ENCODE measurements around the gene MED17. TPM values are rescaled to one million over a fixed set of nuclear protein-coding genes. Genes with fewer than 3 reads are reported as not detected.

MED17 gene
- total and polyA plus RNA-seq, 2 experiments from 2014 or later = 28.7 to 39.2 TPM

GRCh38 chr11:93831343-93832127 lies 47.5 kb downstream of the MED17 start:
- H3K27me3 ChIP-seq = no peaks in the 10 kb centered on the region
- TF ChIP-seq, protein P1, sequence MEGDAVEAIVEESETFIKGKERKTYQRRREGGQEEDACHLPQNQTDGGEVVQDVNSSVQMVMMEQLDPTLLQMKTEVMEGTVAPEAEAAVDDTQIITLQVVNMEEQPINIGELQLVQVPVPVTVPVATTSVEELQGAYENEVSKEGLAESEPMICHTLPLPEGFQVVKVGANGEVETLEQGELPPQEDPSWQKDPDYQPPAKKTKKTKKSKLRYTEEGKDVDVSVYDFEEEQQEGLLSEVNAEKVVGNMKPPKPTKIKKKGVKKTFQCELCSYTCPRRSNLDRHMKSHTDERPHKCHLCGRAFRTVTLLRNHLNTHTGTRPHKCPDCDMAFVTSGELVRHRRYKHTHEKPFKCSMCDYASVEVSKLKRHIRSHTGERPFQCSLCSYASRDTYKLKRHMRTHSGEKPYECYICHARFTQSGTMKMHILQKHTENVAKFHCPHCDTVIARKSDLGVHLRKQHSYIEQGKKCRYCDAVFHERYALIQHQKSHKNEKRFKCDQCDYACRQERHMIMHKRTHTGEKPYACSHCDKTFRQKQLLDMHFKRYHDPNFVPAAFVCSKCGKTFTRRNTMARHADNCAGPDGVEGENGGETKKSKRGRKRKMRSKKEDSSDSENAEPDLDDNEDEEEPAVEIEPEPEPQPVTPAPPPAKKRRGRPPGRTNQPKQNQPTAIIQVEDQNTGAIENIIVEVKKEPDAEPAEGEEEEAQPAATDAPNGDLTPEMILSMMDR (IDR thresholded peaks at IDR 0.05; ENCODE audit: low read depth, low read length) = no peak
- H3K4me3 ChIP-seq = no peak overlapping the region
- H3K4me1 ChIP-seq (ENCODE audit: low read depth) = no peaks in the 10 kb centered on the region
- no peak overlapping the region for H3K27ac ChIP-seq
- no peaks in the 10 kb centered on the region for H3K9me3 ChIP-seq (ENCODE audit: low read depth)
- H3K36me3 ChIP-seq = no peaks in the 10 kb centered on the region
- no peak for DNase-seq (ENCODE audit: low read depth in 1 of 2, low spot score in 1 of 2)

DNA sequence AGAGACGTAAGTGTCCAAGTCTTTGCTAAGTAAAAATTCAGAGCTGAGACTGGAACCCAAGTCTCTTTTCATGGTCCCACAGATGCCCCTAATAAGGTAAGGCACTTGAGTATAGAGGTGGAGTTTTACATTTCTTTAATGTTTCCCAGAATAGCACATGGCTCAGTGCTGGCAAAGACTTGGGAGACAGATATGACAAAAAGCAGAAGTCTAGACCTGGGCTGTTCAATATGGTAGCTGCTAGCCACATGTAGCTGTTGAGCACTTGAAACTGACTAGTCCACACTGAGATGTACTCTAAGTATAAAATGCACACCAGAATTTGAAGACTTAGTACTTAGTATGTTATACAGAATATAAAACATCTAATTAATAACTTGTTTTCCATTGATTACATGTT lies 48.7 kb downstream of the MED17 start:
- Histone ChIP-seq H3K9me3 (ENCODE audit: low read depth) (no peaks in the 10 kb centered on the region), H3K27me3 (no peaks in the 10 kb centered on the region), H3K4me3 (no peak overlapping the region), H3K4me1 (ENCODE audit: low read depth) (no peaks in the 10 kb centered on the region), H3K36me3 (no peaks in the 10 kb centered on the region), H3K27ac (no peak overlapping the region)
- DNase-seq (ENCODE audit: low read depth in 1 of 2, low spot score in 1 of 2) = no peak
- TF ChIP-seq, protein P1 (IDR thresholded peaks at IDR 0.05; ENCODE audit: low read depth, low read length) = no peak

DNA sequence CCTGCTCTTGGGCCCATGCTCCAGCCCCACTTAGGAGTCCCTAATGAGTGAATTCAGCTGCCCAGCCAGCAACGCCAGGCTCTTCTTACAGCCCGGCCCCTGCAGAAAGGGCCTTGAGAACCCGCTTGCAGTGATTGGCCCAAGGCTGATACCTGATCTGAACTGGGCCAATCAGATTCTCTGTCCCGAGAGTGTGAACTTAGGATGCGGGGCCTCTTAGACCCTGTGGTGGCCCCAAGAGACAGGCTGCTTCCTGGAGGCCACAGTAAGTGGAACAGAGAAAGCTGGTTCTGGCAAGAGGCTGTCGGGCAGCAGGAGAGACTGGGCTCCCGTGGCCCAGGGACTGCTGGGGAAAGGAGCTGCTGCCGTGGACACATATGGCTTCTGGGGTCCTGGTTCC lies 54.9 kb downstream of the MED17 start:
- no peak for DNase-seq (ENCODE audit: low read depth in 1 of 2, low spot score in 1 of 2)
- H3K27ac ChIP-seq = no peak overlapping the region
- H3K9me3 ChIP-seq (ENCODE audit: low read depth) = no peaks in the 10 kb centered on the region
- TF ChIP-seq, protein P1 (IDR thresholded peaks at IDR 0.05; ENCODE audit: low read depth, low read length) = no peak
- no peaks in the 10 kb centered on the region for H3K27me3 ChIP-seq
- no peaks in the 10 kb centered on the region for H3K36me3 ChIP-seq
- no peak overlapping the region for H3K4me3 ChIP-seq
- H3K4me1 ChIP-seq (ENCODE audit: low read depth) = no peaks in the 10 kb centered on the region

GRCh38 chr11:93840180-93840579 lies 56.1 kb downstream of the MED17 start:
- H3K27ac ChIP-seq = no peak overlapping the region
- H3K27me3 ChIP-seq = no peaks in the 10 kb centered on the region
- no peaks in the 10 kb centered on the region for H3K36me3 ChIP-seq
- H3K9me3 ChIP-seq (ENCODE audit: low read depth) = no peaks in the 10 kb centered on the region
- no peak overlapping the region for H3K4me3 ChIP-seq
- no peak for DNase-seq (ENCODE audit: low read depth in 1 of 2, low spot score in 1 of 2)
- H3K4me1 ChIP-seq (ENCODE audit: low read depth) = no peaks in the 10 kb centered on the region
- TF ChIP-seq, protein P1 (IDR thresholded peaks at IDR 0.05; ENCODE audit: low read depth, low read length) = no peak

DNA sequence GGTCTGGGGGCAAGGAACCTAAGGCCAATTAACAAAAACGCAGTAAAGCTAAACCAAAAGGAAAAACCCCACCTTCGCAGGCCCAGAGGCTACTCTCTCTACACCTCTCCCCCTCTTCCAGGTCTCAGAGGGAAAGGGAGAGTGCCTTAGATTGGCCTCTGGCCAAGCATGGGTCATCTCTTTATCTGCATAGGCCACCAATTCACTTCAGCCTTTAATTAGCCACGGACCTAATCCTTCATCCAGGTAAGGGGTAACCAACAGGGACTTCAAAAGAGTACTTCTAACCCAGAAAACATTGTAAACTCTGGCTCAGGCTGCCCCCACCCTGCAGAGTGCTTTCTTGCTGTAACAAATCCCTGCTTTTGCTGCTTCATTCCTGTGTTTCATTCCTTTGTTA lies 56.9 kb downstream of the MED17 start:
- Histone ChIP-seq H3K27me3 (no peaks in the 10 kb centered on the region), H3K4me3 (no peak overlapping the region), H3K36me3 (no peaks in the 10 kb centered on the region), H3K27ac (no peak overlapping the region), H3K4me1 (ENCODE audit: low read depth) (no peaks in the 10 kb centered on the region), H3K9me3 (ENCODE audit: low read depth) (no peaks in the 10 kb centered on the region)
- no peak for DNase-seq (ENCODE audit: low read depth in 1 of 2, low spot score in 1 of 2)
- TF ChIP-seq, protein P1 (IDR thresholded peaks at IDR 0.05; ENCODE audit: low read depth, low read length) = no peak
